Skin of body (tissue), 2 donors: Measurements from ENCODE around the gene DMKN. TPM values are rescaled to one million over a fixed set of nuclear protein-coding genes. Genes with fewer than 3 reads are reported as not detected.

Experiments used
- DNase-seq: peaks from one replicate; lab custom pipeline; 2025; lab: John Stamatoyannopoulos, UW
- total RNA-seq: library from RNA; depleted of rRNA; stranded (reverse); fragments of >200 nt; gene quantifications from one replicate; pipeline ENCODE4 v1.2.3, GENCODE V29; 2014

The DMKN gene
- total RNA-seq, 1 donor from 2014 or later = 456 TPM

GRCh38 chr19:35525873-35526272 lies 12.4 kb upstream of the DMKN start:
- no peak for DNase-seq

GRCh38 chr19:35524181-35524837 lies 10.9 kb upstream of the DMKN start:
- DNase-seq = no peak

GRCh38 chr19:35522745-35523327 lies 9.4 kb upstream of the DMKN start:
- no peak for DNase-seq

- DNase-seq = no peak
These were observed 7.8 kb upstream of the DMKN start for GRCh38 chr19:35521124-35521743.

- no peak for DNase-seq
These were observed 5.8 kb upstream of the DMKN start for GRCh38 chr19:35519291-35519690.

GRCh38 chr19:35518313-35518712 lies 4.9 kb upstream of the DMKN start:
- peak; percentile 78 for DNase-seq

GRCh38 chr19:35517342-35517741 lies 3.9 kb upstream of the DMKN start:
- DNase-seq = no peak

GRCh38 chr19:35516310-35516709 lies 2.9 kb upstream of the DMKN start:
- DNase-seq = no peak

- no peak for DNase-seq
These were observed 897 bp upstream of the DMKN start for GRCh38 chr19:35514282-35514809.

GRCh38 chr19:35512831-35513627 lies 420 bp downstream of the DMKN start:
- no peak for DNase-seq

- DNase-seq = no peak
These were observed 2.1 kb downstream of the DMKN start for GRCh38 chr19:35511337-35511736.

GRCh38 chr19:35510626-35510964 lies 2.9 kb downstream of the DMKN start:
- no peak for DNase-seq

GRCh38 chr19:35509861-35510625 lies 3.4 kb downstream of the DMKN start:
- DNase-seq = no peak

GRCh38 chr19:35509018-35509652 lies 4.3 kb downstream of the DMKN start:
- DNase-seq = no peak

- no peak for DNase-seq
These were observed 5.3 kb downstream of the DMKN start for GRCh38 chr19:35508129-35508528.

GRCh38 chr19:35507561-35507960 lies 5.9 kb downstream of the DMKN start:
- DNase-seq = no peak

GRCh38 chr19:35506011-35506410 lies 7.4 kb downstream of the DMKN start:
- no peak for DNase-seq

GRCh38 chr19:35502751-35503150 lies 10.7 kb downstream of the DMKN start:
- no peak for DNase-seq

- no peak for DNase-seq
These were observed 11.8 kb downstream of the DMKN start for GRCh38 chr19:35501684-35502083.

GRCh38 chr19:35500611-35501010 lies 12.8 kb downstream of the DMKN start:
- DNase-seq = no peak
